ENCODE measurements around the gene BCAS4. TPM values are rescaled to one million over a fixed set of nuclear protein-coding genes. Genes with fewer than 3 reads are reported as not detected.

BCAS4 gene
- total RNA-seq, 1 experiment from 2014 or later, result 25.8 TPM

DNA sequence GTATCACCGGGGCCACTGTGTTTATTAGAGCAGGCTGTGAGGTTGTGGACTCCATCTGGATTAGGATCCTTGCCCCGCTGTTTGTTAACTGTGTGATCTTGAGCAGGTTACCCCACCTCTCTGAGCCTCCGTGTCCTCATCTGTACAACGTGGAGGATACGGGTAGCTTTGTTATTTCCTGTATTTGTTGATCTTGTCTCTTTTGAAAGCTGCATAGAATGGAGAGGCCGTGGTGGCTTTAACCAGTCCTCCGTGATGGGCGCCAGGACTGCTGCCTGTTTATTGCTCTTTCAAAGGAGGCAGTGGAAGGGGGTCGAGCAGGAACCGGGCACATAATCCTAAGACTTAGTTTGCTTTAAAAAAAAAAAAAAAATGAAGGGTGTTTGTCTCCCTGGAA is 22.9 kb downstream of the BCAS4 start:
- H3K27ac Mint-ChIP-seq, result peak overlapping the region; percentile 99
- peaks cover 25% of the 10 kb centered on the region for H3K4me1 Mint-ChIP-seq
- no peak overlapping the region for H3K4me3 Mint-ChIP-seq
- POLR2A ChIA-PET, result interaction anchor here (1.0 to 1.4 kb wide), 4 partner anchors 53 to 114 kb away, joined by 3 to 7 read pairs (median 4); partner anchors contain the start of gene ADNP
- H3K36me3 Mint-ChIP-seq, result peaks cover 3% of the 10 kb centered on the region
- DNase-seq (ENCODE audit: low spot score) (no peak), ATAC-seq (no peak)
- H3K27me3 Mint-ChIP-seq (ENCODE audit: low read depth), result no peaks in the 10 kb centered on the region; the same call in 1 of the 2 replicates
- no peak for TF ChIP-seq CREB1 (CRISPR knock-in tag; IDR thresholded peaks at IDR 0.05)
- no peaks in the 10 kb centered on the region for H3K9me3 Mint-ChIP-seq
- CTCF ChIA-PET, result interaction anchor here (0.6 to 2.7 kb wide), 16 partner anchors 16 to 154 kb away, joined by 3 to 22 read pairs (median 5); partner anchors contain the start of gene BCAS4

DNA sequence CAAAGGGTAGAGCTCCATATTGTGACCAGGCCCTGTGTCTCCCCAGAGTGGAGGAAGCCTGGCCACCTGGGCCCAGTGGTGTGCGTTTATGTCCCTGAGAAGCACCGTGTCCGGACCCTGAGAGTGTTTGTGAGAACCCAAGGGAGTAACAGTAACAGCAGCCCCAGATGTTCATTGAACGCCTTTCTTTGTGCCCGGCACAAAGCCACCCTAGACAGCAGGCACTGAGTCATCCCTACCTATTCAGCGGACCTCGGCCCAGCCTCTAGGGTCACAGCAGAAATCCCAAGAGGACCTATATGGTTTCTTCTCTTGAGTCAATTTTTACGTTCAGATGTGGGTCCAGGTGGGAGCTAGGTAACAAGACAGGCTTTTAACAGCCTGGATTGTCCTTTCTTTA is 24.5 kb downstream of the BCAS4 start:
- CTCF ChIA-PET, result interaction anchor here (1.0 to 2.7 kb wide), 11 partner anchors 17 to 109 kb away, joined by 3 to 22 read pairs (median 5); partner anchors contain the start of gene BCAS4
- POLR2A ChIA-PET, result interaction anchor here (1.3 to 1.4 kb wide), 2 partner anchors 110 to 112 kb away, joined by 4 to 7 read pairs; partner anchors contain the start of gene ADNP

DNA sequence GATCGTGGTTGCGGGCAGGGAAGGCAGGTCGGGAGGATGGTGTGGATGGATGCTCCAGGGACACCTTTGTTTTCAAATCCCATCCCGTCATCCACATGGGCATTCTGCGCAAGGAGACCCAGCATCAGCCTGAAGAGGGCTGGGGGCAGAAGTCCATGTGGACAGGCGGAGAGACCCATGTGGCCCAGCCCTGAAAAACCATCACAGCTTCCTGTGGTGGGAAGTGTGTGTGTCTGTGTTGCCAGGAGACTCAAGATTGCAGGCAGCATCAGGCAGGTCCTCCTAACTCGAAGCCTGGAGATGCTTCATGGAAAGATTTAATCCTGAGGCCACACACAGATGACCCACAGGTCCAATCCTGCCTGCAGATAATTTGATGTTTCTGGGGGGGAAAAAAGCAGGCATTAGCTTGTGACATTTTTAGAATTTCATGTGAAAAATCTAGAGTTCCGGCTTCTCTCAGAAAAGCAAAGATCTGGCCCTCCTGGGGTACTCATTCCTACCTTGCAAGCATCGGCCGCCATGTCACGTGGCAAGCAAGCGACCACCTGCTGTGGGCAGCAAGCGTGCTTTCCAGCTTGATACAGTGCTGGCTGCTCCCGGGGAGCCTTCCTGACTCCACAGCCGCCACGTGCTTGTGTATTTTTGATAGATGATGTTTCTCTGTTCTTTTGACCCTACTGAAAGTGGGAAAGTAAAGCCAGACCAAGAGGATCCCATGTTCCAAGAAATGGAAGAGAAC is 25.8 kb downstream of the BCAS4 start:
- TF ChIP-seq, protein P1, sequence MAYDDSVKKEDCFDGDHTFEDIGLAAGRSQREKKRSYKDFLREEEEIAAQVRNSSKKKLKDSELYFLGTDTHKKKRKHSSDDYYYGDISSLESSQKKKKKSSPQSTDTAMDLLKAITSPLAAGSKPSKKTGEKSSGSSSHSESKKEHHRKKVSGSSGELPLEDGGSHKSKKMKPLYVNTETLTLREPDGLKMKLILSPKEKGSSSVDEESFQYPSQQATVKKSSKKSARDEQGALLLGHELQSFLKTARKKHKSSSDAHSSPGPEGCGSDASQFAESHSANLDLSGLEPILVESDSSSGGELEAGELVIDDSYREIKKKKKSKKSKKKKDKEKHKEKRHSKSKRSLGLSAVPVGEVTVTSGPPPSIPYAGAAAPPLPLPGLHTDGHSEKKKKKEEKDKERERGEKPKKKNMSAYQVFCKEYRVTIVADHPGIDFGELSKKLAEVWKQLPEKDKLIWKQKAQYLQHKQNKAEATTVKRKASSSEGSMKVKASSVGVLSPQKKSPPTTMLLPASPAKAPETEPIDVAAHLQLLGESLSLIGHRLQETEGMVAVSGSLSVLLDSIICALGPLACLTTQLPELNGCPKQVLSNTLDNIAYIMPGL (CRISPR knock-in tag; IDR thresholded peaks at IDR 0.05), result no peak
- TF ChIP-seq, protein P2, sequence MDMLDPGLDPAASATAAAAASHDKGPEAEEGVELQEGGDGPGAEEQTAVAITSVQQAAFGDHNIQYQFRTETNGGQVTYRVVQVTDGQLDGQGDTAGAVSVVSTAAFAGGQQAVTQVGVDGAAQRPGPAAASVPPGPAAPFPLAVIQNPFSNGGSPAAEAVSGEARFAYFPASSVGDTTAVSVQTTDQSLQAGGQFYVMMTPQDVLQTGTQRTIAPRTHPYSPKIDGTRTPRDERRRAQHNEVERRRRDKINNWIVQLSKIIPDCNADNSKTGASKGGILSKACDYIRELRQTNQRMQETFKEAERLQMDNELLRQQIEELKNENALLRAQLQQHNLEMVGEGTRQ (CRISPR knock-in tag; IDR thresholded peaks at IDR 0.05), result peak; percentile 47
- no peak for TF ChIP-seq ZNF396 (CRISPR knock-in tag; IDR thresholded peaks at IDR 0.05; ENCODE audit: borderline replicate concordance)
- Mint-ChIP-seq H3K27ac (no peak overlapping the region), H3K27me3 (ENCODE audit: low read depth) (no peaks in the 10 kb centered on the region; the same call in 1 of the 2 replicates)

More for the DNA sequence above, 24.5 kb downstream of the BCAS4 start:
- Mint-ChIP-seq H3K4me1 (peaks cover 25% of the 10 kb centered on the region), H3K9me3 (peaks cover 4% of the 10 kb centered on the region), H3K36me3 (peaks cover 6% of the 10 kb centered on the region), H3K27me3 (ENCODE audit: low read depth) (no peaks in the 10 kb centered on the region; the same call in 1 of the 2 replicates), H3K27ac (no peak overlapping the region), H3K4me3 (no peak overlapping the region)
- TF ChIP-seq, protein P3, sequence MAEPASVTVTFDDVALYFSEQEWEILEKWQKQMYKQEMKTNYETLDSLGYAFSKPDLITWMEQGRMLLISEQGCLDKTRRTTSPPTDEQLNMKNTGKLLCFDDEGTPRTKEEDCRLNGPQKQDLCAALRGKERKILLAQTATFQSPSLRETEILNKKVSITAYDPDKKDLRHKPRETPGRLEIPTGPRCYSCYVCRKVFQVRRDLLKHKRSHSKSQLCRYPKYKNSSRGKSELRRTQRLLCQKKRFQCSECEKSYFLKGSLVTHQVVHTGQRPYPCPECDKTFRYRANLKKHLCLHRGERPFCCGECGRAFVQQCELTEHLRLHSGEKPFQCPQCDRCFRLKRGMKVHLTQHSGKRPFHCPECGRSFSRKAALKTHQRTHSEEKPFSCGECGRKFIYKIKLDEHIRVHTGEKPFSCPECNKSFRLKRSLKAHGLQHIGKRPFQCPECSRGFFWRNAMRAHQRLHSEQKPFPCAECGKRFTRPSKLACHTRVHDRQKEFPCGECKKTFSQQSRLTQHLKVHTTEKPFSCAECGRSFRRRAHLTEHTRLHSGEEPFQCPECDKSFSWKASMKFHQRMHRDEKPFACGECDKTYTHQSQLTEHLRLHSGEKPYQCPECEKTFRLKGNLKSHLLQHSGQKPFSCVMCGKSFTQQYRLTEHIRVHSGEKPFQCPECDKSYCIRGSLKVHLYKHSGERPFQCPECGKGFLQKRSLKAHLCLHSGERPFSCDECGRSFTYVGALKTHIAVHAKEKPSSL (CRISPR knock-in tag; conservative IDR thresholded peaks at IDR 0.05), result no peak
- TF ChIP-seq SOX15 (CRISPR knock-in tag; IDR thresholded peaks at IDR 0.05), result no peak
- TF ChIP-seq, protein P4, sequence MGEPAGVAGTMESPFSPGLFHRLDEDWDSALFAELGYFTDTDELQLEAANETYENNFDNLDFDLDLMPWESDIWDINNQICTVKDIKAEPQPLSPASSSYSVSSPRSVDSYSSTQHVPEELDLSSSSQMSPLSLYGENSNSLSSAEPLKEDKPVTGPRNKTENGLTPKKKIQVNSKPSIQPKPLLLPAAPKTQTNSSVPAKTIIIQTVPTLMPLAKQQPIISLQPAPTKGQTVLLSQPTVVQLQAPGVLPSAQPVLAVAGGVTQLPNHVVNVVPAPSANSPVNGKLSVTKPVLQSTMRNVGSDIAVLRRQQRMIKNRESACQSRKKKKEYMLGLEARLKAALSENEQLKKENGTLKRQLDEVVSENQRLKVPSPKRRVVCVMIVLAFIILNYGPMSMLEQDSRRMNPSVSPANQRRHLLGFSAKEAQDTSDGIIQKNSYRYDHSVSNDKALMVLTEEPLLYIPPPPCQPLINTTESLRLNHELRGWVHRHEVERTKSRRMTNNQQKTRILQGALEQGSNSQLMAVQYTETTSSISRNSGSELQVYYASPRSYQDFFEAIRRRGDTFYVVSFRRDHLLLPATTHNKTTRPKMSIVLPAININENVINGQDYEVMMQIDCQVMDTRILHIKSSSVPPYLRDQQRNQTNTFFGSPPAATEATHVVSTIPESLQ (CRISPR knock-in tag; IDR thresholded peaks at IDR 0.05), result no peak
- TF ChIP-seq, protein P5, sequence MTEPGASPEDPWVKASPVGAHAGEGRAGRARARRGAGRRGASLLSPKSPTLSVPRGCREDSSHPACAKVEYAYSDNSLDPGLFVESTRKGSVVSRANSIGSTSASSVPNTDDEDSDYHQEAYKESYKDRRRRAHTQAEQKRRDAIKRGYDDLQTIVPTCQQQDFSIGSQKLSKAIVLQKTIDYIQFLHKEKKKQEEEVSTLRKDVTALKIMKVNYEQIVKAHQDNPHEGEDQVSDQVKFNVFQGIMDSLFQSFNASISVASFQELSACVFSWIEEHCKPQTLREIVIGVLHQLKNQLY (CRISPR knock-in tag; IDR thresholded peaks at IDR 0.05), result no peak
- DNase-seq (ENCODE audit: low spot score) (no peak), ATAC-seq (no peak)

More for the DNA sequence above, 25.8 kb downstream of the BCAS4 start:
- DNase-seq (ENCODE audit: low spot score) (peak; percentile 49), ATAC-seq (no peak)
- Mint-ChIP-seq H3K4me3 (no peak overlapping the region), H3K4me1 (peaks cover 19% of the 10 kb centered on the region), H3K36me3 (peaks cover 6% of the 10 kb centered on the region), H3K9me3 (peaks cover 4% of the 10 kb centered on the region)
- CTCF ChIA-PET, result interaction anchor here (1.0 to 1.3 kb wide), 2 partner anchors 26 to 109 kb away, joined by 4 to 6 read pairs; partner anchors contain the start of gene BCAS4
- POLR2A ChIA-PET, result no interaction called here
